HUES48 (cell line): Measurements from ENCODE around the gene SLC16A11.

Source experiments
- H3K27ac ChIP-seq: one replicate; pipeline ENCODE4 v1.7.0; 2013; ENCODE audit warnings: low read depth, low read length, inconsistent platforms
- H3K27me3 ChIP-seq: 2 replicates; pipeline ENCODE4 v1.6.1; 2013; ENCODE audit warnings: mild to moderate bottlenecking, low read length; ENCODE audit not compliant: control insufficient read depth, insufficient read depth
- H3K36me3 ChIP-seq: 2 replicates; pipeline ENCODE4 v1.6.1; 2013; ENCODE audit warnings: low read length; ENCODE audit not compliant: control insufficient read depth, insufficient read depth
- H3K4me1 ChIP-seq: 2 replicates; pipeline ENCODE4 v1.6.1; 2013; ENCODE audit warnings: mild to moderate bottlenecking, low read length; ENCODE audit not compliant: control insufficient read depth, insufficient read depth
- H3K4me3 ChIP-seq: 2 replicates; pipeline ENCODE4 v1.5.1; 2013; ENCODE audit warnings: mild to moderate bottlenecking, low read depth, low read length
- H3K9ac ChIP-seq: 2 replicates; pipeline ENCODE4 v1.6.1; 2013; ENCODE audit warnings: mild to moderate bottlenecking, low read depth, low read length, moderate library complexity
- H3K9me3 ChIP-seq: 2 replicates; pipeline ENCODE4 v1.6.1; 2013; ENCODE audit warnings: low read length; ENCODE audit not compliant: control insufficient read depth, insufficient read depth

Gene SLC16A11

GRCh38 chr17:7023576-7024401 is 20.1 kb downstream of the SLC16A11 start:
- no peak overlapping the region; the same call in 1 of the 2 replicates for H3K9ac ChIP-seq

GRCh38 chr17:7022781-7023571 is 20.9 kb downstream of the SLC16A11 start, which contains the start of gene BCL6B:
TSS of gene BCL6B (plus strand) at chr17:7023050. CDS start at chr17:7023672, 622 bp downstream.
- H3K4me1 ChIP-seq = peaks cover 12% of the 10 kb centered on the region
- H3K27ac ChIP-seq = no peak within 1 kb of the TSS
- no peaks in the 10 kb centered on the region for H3K9me3 ChIP-seq
- no peak within 1 kb of the TSS; the same call in 1 of the 2 replicates for H3K9ac ChIP-seq
- peaks cover 33% of the 10 kb centered on the region for H3K27me3 ChIP-seq
- no peaks in the 10 kb centered on the region for H3K36me3 ChIP-seq
- H3K4me3 ChIP-seq = peak within 1 kb of the TSS; percentile 64

More at GRCh38 chr17:7023576-7024401, 20.1 kb downstream of the SLC16A11 start:
- H3K27ac ChIP-seq = no peak overlapping the region
- H3K4me1 ChIP-seq = peaks cover 12% of the 10 kb centered on the region
- no peaks in the 10 kb centered on the region for H3K36me3 ChIP-seq
- H3K4me3 ChIP-seq = peak overlapping the region; percentile 64
- H3K27me3 ChIP-seq = peaks cover 33% of the 10 kb centered on the region
- no peaks in the 10 kb centered on the region for H3K9me3 ChIP-seq

- H3K27me3 ChIP-seq = peaks cover 33% of the 10 kb centered on the region
- no peak overlapping the region for H3K9ac ChIP-seq
- peaks cover 4% of the 10 kb centered on the region; the same call in 1 of the 2 replicates for H3K36me3 ChIP-seq
- H3K4me1 ChIP-seq = peaks cover 12% of the 10 kb centered on the region
- H3K4me3 ChIP-seq = peak overlapping the region; percentile 64; the same call in 1 of the 2 replicates
- no peak overlapping the region for H3K27ac ChIP-seq
- no peaks in the 10 kb centered on the region for H3K9me3 ChIP-seq
Measured at GRCh38 chr17:7021993-7022778, 21.7 kb downstream of the SLC16A11 start.

- Histone ChIP-seq H3K27me3 (peaks cover 33% of the 10 kb centered on the region), H3K4me1 (peaks cover 12% of the 10 kb centered on the region), H3K36me3 (peaks cover 9% of the 10 kb centered on the region; the same call in 1 of the 2 replicates), H3K27ac (no peak overlapping the region), H3K4me3 (no peak overlapping the region), H3K9me3 (no peaks in the 10 kb centered on the region), H3K9ac (no peak overlapping the region)
Measured at GRCh38 chr17:7020894-7021664, 22.8 kb downstream of the SLC16A11 start.

GRCh38 chr17:7019839-7020519 is 23.9 kb downstream of the SLC16A11 start:
- H3K4me3 ChIP-seq = peak overlapping the region; percentile 52; the same call in 1 of the 2 replicates
- no peak overlapping the region for H3K27ac ChIP-seq
- peaks cover 12% of the 10 kb centered on the region for H3K4me1 ChIP-seq
- peaks cover 33% of the 10 kb centered on the region for H3K27me3 ChIP-seq
- H3K9me3 ChIP-seq = no peaks in the 10 kb centered on the region
- peak overlapping the region; percentile 26; the same call in 1 of the 2 replicates for H3K9ac ChIP-seq
- H3K36me3 ChIP-seq = peaks cover 9% of the 10 kb centered on the region; the same call in 1 of the 2 replicates

- Histone ChIP-seq H3K27ac (no peak overlapping the region), H3K9ac (peak overlapping the region; percentile 26; the same call in 1 of the 2 replicates), H3K4me3 (0 out of 2 replicates have a peak overlapping the region, but pooled peaks have one; percentile 52), H3K36me3 (peaks cover 9% of the 10 kb centered on the region; the same call in 1 of the 2 replicates), H3K27me3 (peaks cover 33% of the 10 kb centered on the region), H3K9me3 (no peaks in the 10 kb centered on the region), H3K4me1 (peaks cover 12% of the 10 kb centered on the region)
Measured at GRCh38 chr17:7019367-7019766, 24.5 kb downstream of the SLC16A11 start.

GRCh38 chr17:7018331-7018964 is 25.4 kb downstream of the SLC16A11 start:
- peaks cover 32% of the 10 kb centered on the region for H3K27me3 ChIP-seq
- H3K4me1 ChIP-seq = peaks cover 18% of the 10 kb centered on the region
- peaks cover 9% of the 10 kb centered on the region; the same call in 1 of the 2 replicates for H3K36me3 ChIP-seq
- no peaks in the 10 kb centered on the region for H3K9me3 ChIP-seq
- no peak overlapping the region for H3K4me3 ChIP-seq
- no peak overlapping the region for H3K27ac ChIP-seq
- no peak overlapping the region for H3K9ac ChIP-seq

GRCh38 chr17:7017827-7018200 is 26.1 kb downstream of the SLC16A11 start:
- Histone ChIP-seq H3K27me3 (peaks cover 26% of the 10 kb centered on the region), H3K9ac (no peak overlapping the region), H3K4me3 (no peak overlapping the region), H3K36me3 (peaks cover 9% of the 10 kb centered on the region; the same call in 1 of the 2 replicates), H3K27ac (no peak overlapping the region), H3K4me1 (peaks cover 16% of the 10 kb centered on the region), H3K9me3 (no peaks in the 10 kb centered on the region)
